Heart left ventricle (tissue), 13 donors: ENCODE data around the gene SORBS2.

Source experiments
- CTCF ChIP-seq, 12 donors: fragments of 200-600 bp; sonication (generic) in 4 of 12; IDR thresholded peaks; one replicate each; pipeline versions ENCODE4 v1.5.0 to v1.8.0; 2018 to 2022; ENCODE audit warnings: antibody characterized with exemption in 12 of 12, mild to moderate bottlenecking in 5 of 12
- POLR2A ChIP-seq, 2 donors: fragments of 450-650 bp; IDR thresholded peaks; one replicate each; pipeline ENCODE4 v1.6.1; 2017; ENCODE audit warnings: antibody characterized with exemption in 2 of 2, mild to moderate bottlenecking in 2 of 2, moderate library complexity in 2 of 2
- donor health status: ischemic (EF 13 %, LVEDD 7.1; RV severe dilation, severe dysfunction).
- donor health status: DM: no; HTN: yes; CAD: no.
- donor health status: DM: no; HTN: no; CAD: no.
- donor health status: ischemic (EF 25% LVEDD 6.9; RV normal size, moderate dysfunction).
- donor health status: ischemic (EF 25% LVEDD 5.7; RV mildly dilated, moderate dysfunction).
- donor health status: ischemic (EF 35%, LVEDD 5.7; RV mildly dilated, moderate dysfunction).
- donor health status: nonischemic (EF 11% LVEDD 7.7; RV severe dilation, severe dysfunction).
- donor health status: DM: yes; HTN: yes; CAD: no.
- donor health status: PGD.
- donor health status: ischemic (EF 29% LVEDD 5.4; RV normal size, mild dysfunction).
- donor health status: nonischemic (EF 23%, LVEDD 6.1; RV moderate dilation, normal function).

GRCh38 chr4:185587427-185588161 is 224.4 kb downstream of the SORBS2 start:
- TF ChIP-seq POLR2A (IDR thresholded peaks at IDR 0.05) (no peak), CTCF (IDR thresholded peaks at IDR 0.05) (no peak)
